ENCODE data around the gene TNFSF15. TPM values are rescaled to one million over a fixed set of nuclear protein-coding genes. Genes with fewer than 3 reads are reported as not detected.

TNFSF15 gene
- total and polyA plus RNA-seq, 4 donors: 2.0 to 24.5 (median 4.2) TPM

DNA sequence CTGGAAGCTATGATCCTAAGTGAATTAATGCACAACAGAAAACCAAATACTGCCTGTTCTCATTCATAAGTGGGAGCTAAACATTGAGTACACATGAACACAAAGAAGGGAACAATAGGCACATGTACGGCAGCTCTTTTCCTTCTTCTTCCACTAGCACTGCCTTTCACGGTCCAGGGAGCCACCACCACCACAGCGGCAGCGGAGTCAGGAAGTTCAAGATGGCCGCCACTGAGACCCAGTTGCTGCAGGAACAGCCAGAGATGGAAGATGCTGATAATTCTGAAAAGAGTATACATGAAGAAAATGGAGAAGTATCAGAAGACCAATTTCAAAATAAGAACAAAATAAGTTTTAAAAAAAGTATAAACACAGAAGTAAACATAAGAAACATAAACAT is 39.5 kb upstream of the TNFSF15 start:
- peaks cover 0 to 8% (median 0%) of the 10 kb centered on the region in 5 donors for H3K4me1 ChIP-seq (ENCODE audit: control insufficient read depth in 5 of 5, insufficient read depth in 5 of 5, low read length in 5 of 5)
- no peak for DNase-seq
- H3K9me3 ChIP-seq (ENCODE audit: control insufficient read depth in 4 of 4, insufficient read depth in 3 of 4, low read length in 3 of 4): no peaks in the 10 kb centered on the region
- H3K36me3 ChIP-seq (ENCODE audit: control insufficient read depth in 4 of 4, insufficient read depth in 4 of 4, low read length in 4 of 4): no peaks in the 10 kb centered on the region
- no peak overlapping the region for H3K27ac ChIP-seq (ENCODE audit: low read depth in 1 of 2, low read length in 1 of 2)
- no peak overlapping the region for H3K4me3 ChIP-seq
- no peaks in the 10 kb centered on the region for H3K27me3 ChIP-seq (ENCODE audit: control insufficient read depth in 3 of 3, insufficient read depth in 3 of 3, low read length in 2 of 3)
- H3K9ac ChIP-seq (ENCODE audit: insufficient read depth in 1 of 2, low read length in 2 of 2): no peak overlapping the region
- WGBS, 2 donors: 88 to 94% methylated on average over 5 of the region's 5 CpGs
- no peak for ATAC-seq (ENCODE audit: insufficient read depth, low FRiP score)
- TF ChIP-seq, protein P1, sequence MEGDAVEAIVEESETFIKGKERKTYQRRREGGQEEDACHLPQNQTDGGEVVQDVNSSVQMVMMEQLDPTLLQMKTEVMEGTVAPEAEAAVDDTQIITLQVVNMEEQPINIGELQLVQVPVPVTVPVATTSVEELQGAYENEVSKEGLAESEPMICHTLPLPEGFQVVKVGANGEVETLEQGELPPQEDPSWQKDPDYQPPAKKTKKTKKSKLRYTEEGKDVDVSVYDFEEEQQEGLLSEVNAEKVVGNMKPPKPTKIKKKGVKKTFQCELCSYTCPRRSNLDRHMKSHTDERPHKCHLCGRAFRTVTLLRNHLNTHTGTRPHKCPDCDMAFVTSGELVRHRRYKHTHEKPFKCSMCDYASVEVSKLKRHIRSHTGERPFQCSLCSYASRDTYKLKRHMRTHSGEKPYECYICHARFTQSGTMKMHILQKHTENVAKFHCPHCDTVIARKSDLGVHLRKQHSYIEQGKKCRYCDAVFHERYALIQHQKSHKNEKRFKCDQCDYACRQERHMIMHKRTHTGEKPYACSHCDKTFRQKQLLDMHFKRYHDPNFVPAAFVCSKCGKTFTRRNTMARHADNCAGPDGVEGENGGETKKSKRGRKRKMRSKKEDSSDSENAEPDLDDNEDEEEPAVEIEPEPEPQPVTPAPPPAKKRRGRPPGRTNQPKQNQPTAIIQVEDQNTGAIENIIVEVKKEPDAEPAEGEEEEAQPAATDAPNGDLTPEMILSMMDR (IDR thresholded peaks at IDR 0.05; ENCODE audit: control extremely low read depth, extremely low read depth): no peak

DNA sequence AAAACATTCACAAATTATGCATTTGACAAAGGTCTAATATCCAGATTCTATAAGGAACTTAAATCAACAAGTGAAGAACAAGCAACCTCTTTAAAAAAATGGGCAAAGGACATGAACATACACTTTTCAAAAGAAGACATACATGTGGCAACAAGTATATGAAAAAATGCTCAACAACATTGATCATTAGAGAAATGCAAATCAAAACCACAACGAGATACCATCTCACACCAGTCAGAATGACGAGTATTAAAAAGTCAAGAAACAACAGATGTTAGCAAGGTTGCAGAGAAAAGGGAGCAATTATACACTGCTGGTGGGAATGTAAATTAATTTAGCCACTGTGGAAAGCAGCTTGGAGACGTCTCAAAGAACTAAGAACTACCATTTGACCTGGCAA is 38.9 kb upstream of the TNFSF15 start:
- Histone ChIP-seq H3K36me3 (ENCODE audit: control insufficient read depth in 4 of 4, insufficient read depth in 4 of 4, low read length in 4 of 4) (no peaks in the 10 kb centered on the region), H3K9me3 (ENCODE audit: control insufficient read depth in 4 of 4, insufficient read depth in 3 of 4, low read length in 3 of 4) (no peaks in the 10 kb centered on the region), H3K9ac (ENCODE audit: insufficient read depth in 1 of 2, low read length in 2 of 2) (no peak overlapping the region), H3K4me3 (no peak overlapping the region), H3K27me3 (ENCODE audit: control insufficient read depth in 3 of 3, insufficient read depth in 3 of 3, low read length in 2 of 3) (no peaks in the 10 kb centered on the region), H3K27ac (ENCODE audit: low read depth in 1 of 2, low read length in 1 of 2) (no peak overlapping the region), H3K4me1 (ENCODE audit: control insufficient read depth in 5 of 5, insufficient read depth in 5 of 5, low read length in 5 of 5) (peaks cover 0 to 8% (median 0%) of the 10 kb centered on the region in 5 donors)
- ATAC-seq (ENCODE audit: insufficient read depth, low FRiP score) (no peak), DNase-seq (no peak)
- TF ChIP-seq, protein P1 (IDR thresholded peaks at IDR 0.05; ENCODE audit: control extremely low read depth, extremely low read depth): no peak
- 68 to 90% methylated on average over 3 of the region's 3 CpGs for WGBS, 2 donors

DNA sequence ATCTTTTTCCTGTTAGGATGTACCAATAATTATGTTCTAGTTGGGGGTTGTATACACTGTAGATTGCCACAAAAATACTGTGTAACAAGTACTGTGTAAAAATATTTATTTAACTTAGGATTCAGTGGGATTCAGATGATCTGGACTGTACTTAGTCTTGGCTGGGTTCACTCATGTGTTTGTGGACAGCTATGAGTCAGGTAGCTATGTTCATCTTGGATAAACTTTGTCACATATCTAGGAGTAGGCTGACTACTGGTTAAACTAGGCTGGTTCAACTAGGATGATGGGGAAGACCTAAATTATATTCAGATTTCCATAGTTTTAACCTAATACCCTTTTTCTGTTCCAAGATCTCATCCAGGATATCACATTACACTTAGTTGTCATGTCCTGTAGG is 32.1 kb upstream of the TNFSF15 start:
- DNase-seq: no peak
- Histone ChIP-seq H3K9ac (ENCODE audit: insufficient read depth in 1 of 2, low read length in 2 of 2) (no peak overlapping the region), H3K9me3 (ENCODE audit: control insufficient read depth in 4 of 4, insufficient read depth in 3 of 4, low read length in 3 of 4) (peaks cover 0 to 6% (median 2%) of the 10 kb centered on the region in 4 donors), H3K4me3 (no peak overlapping the region), H3K27ac (ENCODE audit: low read depth in 1 of 2, low read length in 1 of 2) (no peak overlapping the region), H3K27me3 (ENCODE audit: control insufficient read depth in 3 of 3, insufficient read depth in 3 of 3, low read length in 2 of 3) (no peaks in the 10 kb centered on the region), H3K36me3 (ENCODE audit: control insufficient read depth in 4 of 4, insufficient read depth in 4 of 4, low read length in 4 of 4) (no peaks in the 10 kb centered on the region), H3K4me1 (ENCODE audit: control insufficient read depth in 5 of 5, insufficient read depth in 5 of 5, low read length in 5 of 5) (no peaks in the 10 kb centered on the region)
- TF ChIP-seq, protein P1 (IDR thresholded peaks at IDR 0.05; ENCODE audit: control extremely low read depth, extremely low read depth): no peak
- ATAC-seq (ENCODE audit: insufficient read depth, low FRiP score): no peak

DNA sequence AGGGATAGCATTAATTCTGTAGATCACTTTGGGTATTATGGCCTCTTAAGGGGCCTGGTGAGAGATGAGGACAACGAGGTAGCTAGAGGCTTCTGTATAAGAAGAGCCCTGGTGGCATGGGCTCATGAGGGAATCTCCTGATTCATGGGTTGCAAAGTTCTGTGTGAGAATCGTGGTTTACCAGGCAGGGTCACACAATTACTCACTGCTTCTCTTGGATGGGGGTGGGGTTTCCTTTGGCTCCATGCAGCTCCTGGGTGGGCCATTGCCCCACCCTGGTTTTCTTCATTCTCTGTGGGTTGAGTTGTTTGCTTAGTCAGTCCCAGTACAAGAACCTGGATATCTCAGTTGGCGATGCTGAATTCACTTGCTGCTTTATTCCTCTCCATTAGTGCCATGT is 30.9 kb upstream of the TNFSF15 start:
- TF ChIP-seq, protein P1 (IDR thresholded peaks at IDR 0.05; ENCODE audit: control extremely low read depth, extremely low read depth): no peak
- 85 to 87% methylated on average over 3 of the region's 3 CpGs for WGBS, 2 donors
- DNase-seq: no peak

More for the DNA sequence above, 30.9 kb upstream of the TNFSF15 start:
- no peak overlapping the region for H3K27ac ChIP-seq (ENCODE audit: low read depth in 1 of 2, low read length in 1 of 2)
- no peaks in the 10 kb centered on the region for H3K36me3 ChIP-seq (ENCODE audit: control insufficient read depth in 4 of 4, insufficient read depth in 4 of 4, low read length in 4 of 4)
- no peaks in the 10 kb centered on the region for H3K27me3 ChIP-seq (ENCODE audit: control insufficient read depth in 3 of 3, insufficient read depth in 3 of 3, low read length in 2 of 3)
- H3K4me3 ChIP-seq: no peak overlapping the region
- H3K9me3 ChIP-seq (ENCODE audit: control insufficient read depth in 4 of 4, insufficient read depth in 3 of 4, low read length in 3 of 4): peaks cover 0 to 6% (median 2%) of the 10 kb centered on the region in 4 donors
- no peak for ATAC-seq (ENCODE audit: insufficient read depth, low FRiP score)
- H3K9ac ChIP-seq (ENCODE audit: insufficient read depth in 1 of 2, low read length in 2 of 2): no peak overlapping the region
- H3K4me1 ChIP-seq (ENCODE audit: control insufficient read depth in 5 of 5, insufficient read depth in 5 of 5, low read length in 5 of 5): no peaks in the 10 kb centered on the region
